Left cardiac atrium (tissue), 4 donors: ENCODE results near the gene GEMIN7. TPM values are rescaled to one million over a fixed set of nuclear protein-coding genes. Genes with fewer than 3 reads are reported as not detected.
"Not testable (repeated sequence)": the region's sequence is repeated elsewhere in the genome, so short reads cannot be mapped to it uniquely, and the experiment has no call there.

ENCODE experiments used
- ATAC-seq, 2 donors: fragments of 200-7000 bp; cut with Tn5 transposase; one replicate each; pipeline ENCODE4 v1.9.1; 2020; ENCODE audit warnings: mild to moderate bottlenecking in 2 of 2, moderate library complexity in 2 of 2
- DNase-seq: peaks from one replicate; pipeline ENCODE4 v3.0.0-alpha.2; 2020
- intact Hi-C, 2 donors: fragments of 100-400 bp; cut with DNase I; formaldehyde crosslinking; loops; one replicate each; pipeline versions ENCODE4 v1.14.1 to v1.15.1; 2022 to 2023
- total RNA-seq, 2 donors: library from RNA; stranded (reverse); fragmentation: NEBNext Ultra II Directional; extraction: Animal tissue kit (Norgen Biotek cat#: 25700); gene quantifications; one replicate each; pipeline ENCODE4 v1.2.1, GENCODE V29; 2021
- donor health status: DM: no; HTN: yes; CAD: no.
- donor health status: DM: no; HTN: yes; CAD: no; lungs with severe emphysema.
- donor health status: DM: yes; HTN: yes; CAD: no.
- donor health status: Dilated cardiomyopathy.

Gene GEMIN7
- total RNA-seq, 2 donors from 2014 or later: 13.9 to 14.1 TPM

- ATAC-seq, DNase-seq, intact Hi-C loops: not testable (repeated sequence)
These were observed 39.7 kb downstream of the GEMIN7 start for GRCh38 chr19:45118591-45119355.

DNA sequence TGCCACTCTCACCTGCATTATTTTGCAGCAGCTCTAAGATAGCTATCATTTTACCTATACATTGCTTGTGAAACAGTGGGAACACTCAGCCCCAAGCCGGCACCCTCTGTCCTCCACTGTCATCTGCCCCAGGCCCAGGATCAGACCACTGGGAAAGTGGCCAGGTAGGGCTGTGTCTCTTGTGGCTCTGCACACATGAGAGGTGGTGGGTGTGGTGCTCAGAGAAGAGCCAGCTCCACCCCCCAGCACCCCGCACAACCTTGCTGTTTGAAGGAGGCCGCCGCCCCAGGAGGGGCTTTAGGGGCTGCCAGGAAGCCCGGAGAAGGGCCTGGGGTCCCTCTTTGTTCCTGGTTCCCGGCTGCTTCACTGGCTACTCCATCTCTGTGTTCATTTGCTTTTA lies 40.5 kb downstream of the GEMIN7 start:
- intact Hi-C loops: no loop called here
- DNase-seq (no peak), ATAC-seq (no peak)

DNA sequence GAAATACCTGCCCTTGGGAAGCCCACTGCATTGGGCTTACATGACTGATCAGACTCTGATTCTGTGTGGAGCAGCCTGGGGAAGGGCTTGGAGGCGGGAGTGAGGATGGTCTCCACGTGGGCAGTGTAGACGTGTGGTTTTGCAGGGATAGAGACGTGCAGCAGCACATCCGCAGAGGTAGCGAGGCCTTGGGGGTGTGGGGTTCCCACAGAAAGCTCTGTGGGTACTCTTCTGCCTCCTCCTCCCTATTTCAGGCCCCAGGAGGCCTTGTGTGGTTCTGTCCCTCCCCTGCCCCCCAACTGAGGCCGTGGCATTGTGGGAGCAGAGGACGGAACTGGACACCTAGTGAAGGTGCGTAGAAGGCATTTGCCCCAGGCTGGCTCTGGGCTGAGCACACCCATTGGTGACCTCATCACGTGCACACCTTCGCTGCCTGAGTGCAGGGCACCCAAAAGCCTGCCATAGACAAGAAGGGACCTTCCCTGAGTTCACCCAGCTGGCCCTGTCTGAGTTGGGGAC lies 42.8 kb downstream of the GEMIN7 start:
- intact Hi-C loops: no loop called here
- no peak for ATAC-seq
- no peak for DNase-seq

- ATAC-seq (no peak), DNase-seq (no peak)
- intact Hi-C loops: no loop called here
These were observed 43.8 kb downstream of the GEMIN7 start for GRCh38 chr19:45122832-45123231.

DNA sequence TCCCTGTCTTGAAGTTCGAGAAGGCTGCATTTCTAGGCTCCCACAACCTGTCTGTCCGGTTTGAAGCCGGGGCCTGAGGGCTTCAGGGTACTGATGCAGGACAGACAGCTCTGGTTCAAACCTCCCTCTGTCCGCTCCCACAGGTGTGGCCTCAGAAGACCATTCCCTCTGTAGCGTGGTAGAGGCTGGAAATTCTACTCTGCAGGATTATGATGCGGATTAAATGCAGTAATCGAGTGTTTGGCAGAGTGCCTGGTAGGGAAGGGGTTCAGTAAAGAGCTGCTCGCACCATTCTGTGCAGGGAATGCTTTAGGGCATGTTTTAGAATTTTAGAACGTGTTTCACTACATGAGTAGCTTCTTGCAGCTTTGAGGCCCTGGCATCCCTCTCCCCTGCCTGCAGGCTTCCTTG lies 44.4 kb downstream of the GEMIN7 start:
- intact Hi-C loops: no loop called here
- ATAC-seq (no peak), DNase-seq (no peak)

- intact Hi-C loops: no loop called here
- no peak for ATAC-seq
- no peak for DNase-seq
These were observed 45.0 kb downstream of the GEMIN7 start for GRCh38 chr19:45124021-45124420.

- intact Hi-C loops: no loop called here
- no peak for ATAC-seq
- no peak for DNase-seq
These were observed 46.3 kb downstream of the GEMIN7 start for GRCh38 chr19:45125360-45125759.

DNA sequence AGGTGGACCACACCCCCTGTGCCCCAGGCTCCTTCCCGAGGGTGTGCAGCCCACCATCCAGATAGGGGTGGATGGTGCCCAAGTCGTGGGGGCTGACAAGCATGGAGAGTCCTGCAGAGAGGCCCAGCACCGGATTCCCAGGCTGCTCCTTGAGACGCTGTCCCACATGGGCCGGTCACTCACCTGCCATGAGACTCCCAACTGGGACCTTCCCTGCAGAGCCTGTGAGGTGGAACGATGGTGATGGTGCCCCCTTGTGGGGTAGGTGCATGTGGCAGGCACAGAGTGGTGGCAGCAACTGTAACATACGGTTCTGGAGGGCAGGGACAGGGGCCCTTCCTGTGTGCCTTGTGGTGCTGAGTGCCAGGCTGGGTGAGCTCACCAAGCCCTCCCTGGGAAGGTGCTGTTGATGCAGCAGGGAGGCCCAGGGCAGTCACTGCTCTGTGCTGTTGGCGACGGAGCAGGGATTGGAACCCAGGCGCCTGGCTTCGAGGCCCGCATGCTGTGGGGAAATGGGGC lies 47.0 kb downstream of the GEMIN7 start:
- intact Hi-C loops: no loop called here
- DNase-seq (peak; percentile 66), ATAC-seq (peak; percentile 62 to 72)

- DNase-seq (no peak), ATAC-seq (no peak)
- intact Hi-C loops: no loop called here
These were observed 47.6 kb downstream of the GEMIN7 start for GRCh38 chr19:45126654-45127053.

DNA sequence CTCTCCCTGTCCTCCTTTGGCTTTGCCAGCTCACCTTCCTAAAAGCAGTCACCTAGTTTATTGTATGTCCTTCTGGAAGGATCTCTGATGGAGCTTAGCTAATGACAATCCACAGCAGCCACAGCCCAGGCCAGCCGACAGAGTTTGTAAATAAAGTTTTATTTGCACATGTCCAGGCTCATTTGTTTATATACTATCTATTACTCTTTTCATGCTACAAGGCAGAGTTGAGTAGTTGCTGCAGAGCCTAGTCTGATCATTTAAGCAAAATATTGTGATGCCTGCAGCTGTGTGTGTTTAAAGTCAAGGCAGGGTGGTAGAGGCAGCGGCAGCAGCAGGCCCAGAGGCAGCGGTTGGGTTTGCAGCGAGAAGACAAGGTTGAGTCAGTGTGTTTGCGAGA lies 49.1 kb downstream of the GEMIN7 start:
- DNase-seq (no peak), ATAC-seq (no peak)
- intact Hi-C loops: no loop called here

DNA sequence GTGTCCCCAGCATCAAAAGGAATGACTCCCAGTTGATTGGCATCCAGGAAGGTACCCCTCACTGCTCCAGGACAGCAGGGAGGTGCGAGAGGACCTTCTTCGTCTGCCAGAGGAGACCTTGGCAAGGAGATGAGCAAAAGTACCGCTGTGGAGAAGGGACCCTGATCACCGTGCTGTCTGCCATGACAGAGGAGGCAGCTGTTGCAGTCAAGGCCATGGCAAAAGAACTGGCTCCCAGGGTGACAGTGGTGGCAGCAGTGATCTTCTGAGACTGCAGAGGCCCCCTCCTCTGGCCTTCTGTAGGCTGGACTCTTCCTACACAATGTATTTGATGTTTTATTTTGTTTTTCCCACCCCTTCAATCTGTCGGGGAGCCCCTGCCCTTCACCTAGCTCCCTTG lies 49.7 kb downstream of the GEMIN7 start:
- ATAC-seq (no peak), DNase-seq (no peak)
- intact Hi-C loops: no loop called here

- DNase-seq (no peak), ATAC-seq (no peak)
- intact Hi-C loops: no loop called here
These were observed 51.2 kb downstream of the GEMIN7 start for GRCh38 chr19:45130236-45130635.

- intact Hi-C loops: no loop called here
These were observed 52.0 kb downstream of the GEMIN7 start for GRCh38 chr19:45130888-45131615.

GRCh38 chr19:45133661-45134060 lies 54.6 kb downstream of the GEMIN7 start:
- no peak for DNase-seq
- intact Hi-C loops: no loop called here
- ATAC-seq: no peak

More at GRCh38 chr19:45130888-45131615, 52.0 kb downstream of the GEMIN7 start:
- DNase-seq (no peak), ATAC-seq (peak in 1 of 2 donors; percentile 17)

- ATAC-seq (no peak), DNase-seq (no peak)
- intact Hi-C loops: no loop called here
These were observed 56.3 kb downstream of the GEMIN7 start for GRCh38 chr19:45135176-45135885.

DNA sequence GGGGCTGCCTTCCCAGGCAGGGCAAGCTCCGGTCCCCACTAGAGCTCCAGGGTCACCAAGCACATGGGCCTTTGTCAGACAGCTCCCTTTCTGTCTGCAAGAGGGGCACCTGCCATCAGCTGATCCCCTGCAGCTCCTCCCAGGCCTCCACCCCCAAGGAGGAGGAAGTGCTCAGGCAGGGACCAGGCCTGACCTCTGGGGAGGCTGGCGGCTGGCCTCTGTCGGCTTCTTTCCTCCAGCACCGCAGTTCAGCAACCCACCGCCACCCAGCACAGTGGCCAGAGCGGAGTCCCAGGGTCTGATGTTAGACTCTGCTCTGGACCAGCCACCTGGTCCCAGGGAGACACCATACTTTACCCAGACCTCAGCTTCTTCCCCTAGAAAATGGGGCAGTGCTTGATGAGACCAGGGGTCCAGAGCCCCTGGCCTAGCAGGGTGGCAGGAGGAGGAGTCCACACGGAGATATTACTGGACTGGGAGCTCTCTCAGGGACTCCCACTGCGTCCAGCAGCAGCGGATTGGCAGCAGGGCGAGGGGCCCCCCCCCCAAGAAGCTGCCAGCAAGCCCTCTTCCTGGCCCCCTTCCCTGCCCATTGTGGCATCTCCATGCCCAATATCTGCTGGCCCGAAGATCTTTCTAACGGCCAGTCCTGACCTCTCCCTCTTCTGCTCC lies 57.6 kb downstream of the GEMIN7 start:
- intact Hi-C loops: no loop called here
- no peak for DNase-seq
- peak in 1 of 2 donors; percentile 34 for ATAC-seq

- ATAC-seq (peak; percentile 59 to 71), DNase-seq (peak; percentile 42)
- intact Hi-C loops: no loop called here
These were observed 58.2 kb downstream of the GEMIN7 start for GRCh38 chr19:45137179-45137761.

DNA sequence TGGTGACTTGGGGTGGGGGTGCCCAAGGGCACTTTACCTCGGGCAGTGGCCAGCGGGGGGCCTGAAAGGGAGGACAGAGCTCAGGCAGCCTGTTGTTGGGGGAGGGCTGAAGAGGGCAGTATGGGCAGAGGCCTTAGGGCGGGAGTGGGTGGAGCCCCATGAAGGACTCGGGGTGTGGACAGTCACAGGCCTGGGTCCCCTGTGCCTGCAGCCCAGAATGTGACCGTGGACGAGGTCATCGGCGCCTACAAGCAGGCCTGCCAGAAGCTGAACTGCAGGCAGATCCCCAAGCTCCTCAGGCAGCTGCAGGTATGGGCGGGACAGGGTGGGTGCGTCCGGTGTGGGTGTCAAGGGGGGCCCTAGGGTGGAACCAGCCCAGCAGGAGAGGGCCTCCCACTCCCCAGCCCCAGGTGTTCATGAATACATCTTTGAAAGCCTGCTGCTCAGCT lies 59.3 kb downstream of the GEMIN7 start:
- ATAC-seq (no peak), DNase-seq (no peak)
- intact Hi-C loops: no loop called here
